ENCODE results near the gene ADARB1.

Gene ADARB1

GRCh38 chr21:45055861-45056260 is 18.5 kb upstream of the ADARB1 start:
- no peaks in the 10 kb centered on the region for H3K4me1 ChIP-seq (ENCODE audit: control insufficient read depth in 1 of 2, insufficient read depth in 1 of 2, low read depth in 1 of 2, low read length in 1 of 2)
- no peak for TF ChIP-seq CTCF (IDR thresholded peaks at IDR 0.05)
- no peaks in the 10 kb centered on the region for H3K36me3 ChIP-seq
- peaks cover 33% of the 10 kb centered on the region for H3K27me3 ChIP-seq
- no peak overlapping the region for H3K27ac ChIP-seq
- H3K4me3 ChIP-seq (ENCODE audit: low read depth in 1 of 2, low read length in 1 of 2): no peak overlapping the region
- H3K9me3 ChIP-seq: no peaks in the 10 kb centered on the region

- H3K36me3 ChIP-seq: no peaks in the 10 kb centered on the region
- peaks cover 35% of the 10 kb centered on the region for H3K27me3 ChIP-seq
- TF ChIP-seq CTCF (IDR thresholded peaks at IDR 0.05): no peak
- no peak overlapping the region for H3K4me3 ChIP-seq (ENCODE audit: low read depth in 1 of 2, low read length in 1 of 2)
- H3K4me1 ChIP-seq (ENCODE audit: control insufficient read depth in 1 of 2, insufficient read depth in 1 of 2, low read depth in 1 of 2, low read length in 1 of 2): no peaks in the 10 kb centered on the region
- no peak overlapping the region for H3K27ac ChIP-seq
- H3K9me3 ChIP-seq: no peaks in the 10 kb centered on the region
Observed at GRCh38 chr21:45056296-45056904, 18.0 kb upstream of the ADARB1 start.

GRCh38 chr21:45056917-45057560 is 17.3 kb upstream of the ADARB1 start:
- no peaks in the 10 kb centered on the region for H3K9me3 ChIP-seq
- H3K36me3 ChIP-seq: no peaks in the 10 kb centered on the region
- H3K27ac ChIP-seq: no peak overlapping the region
- no peak for TF ChIP-seq CTCF (IDR thresholded peaks at IDR 0.05)
- H3K27me3 ChIP-seq: peaks cover 35% of the 10 kb centered on the region
- H3K4me3 ChIP-seq (ENCODE audit: low read depth in 1 of 2, low read length in 1 of 2): no peak overlapping the region
- no peaks in the 10 kb centered on the region for H3K4me1 ChIP-seq (ENCODE audit: control insufficient read depth in 1 of 2, insufficient read depth in 1 of 2, low read depth in 1 of 2, low read length in 1 of 2)

- Histone ChIP-seq H3K27ac (no peak overlapping the region), H3K9me3 (no peaks in the 10 kb centered on the region), H3K4me1 (ENCODE audit: control insufficient read depth in 1 of 2, insufficient read depth in 1 of 2, low read depth in 1 of 2, low read length in 1 of 2) (no peaks in the 10 kb centered on the region), H3K36me3 (no peaks in the 10 kb centered on the region), H3K27me3 (peaks cover 35% of the 10 kb centered on the region), H3K4me3 (ENCODE audit: low read depth in 1 of 2, low read length in 1 of 2) (no peak overlapping the region)
- no peak for TF ChIP-seq CTCF (IDR thresholded peaks at IDR 0.05)
Observed at GRCh38 chr21:45057886-45058285, 16.5 kb upstream of the ADARB1 start.

- Histone ChIP-seq H3K27me3 (peaks cover 35% of the 10 kb centered on the region), H3K27ac (no peak overlapping the region), H3K36me3 (no peaks in the 10 kb centered on the region), H3K4me3 (ENCODE audit: low read depth in 1 of 2, low read length in 1 of 2) (no peak overlapping the region), H3K9me3 (no peaks in the 10 kb centered on the region), H3K4me1 (ENCODE audit: control insufficient read depth in 1 of 2, insufficient read depth in 1 of 2, low read depth in 1 of 2, low read length in 1 of 2) (no peaks in the 10 kb centered on the region)
- TF ChIP-seq CTCF (IDR thresholded peaks at IDR 0.05): no peak
Observed at GRCh38 chr21:45059121-45059520, 15.3 kb upstream of the ADARB1 start.
